Fibroblast of pulmonary artery (primary cell): ENCODE data around the gene THAP7.
A peak's percentile ranks its signal among the peaks of the same experiment; 100 is the strongest.

Source experiments
- DNase-seq: peaks from one replicate; pipeline ENCODE4 v3.0.0-alpha.2; 2010; ENCODE audit warnings: low read depth
- H3K4me3 ChIP-seq: replicated peaks from 2 replicates; pipeline ENCODE4 v1.5.1; 2011; ENCODE audit warnings: low read depth, mild to moderate bottlenecking, control low read depth, low read length, moderate library complexity
- TF ChIP-seq, protein P1 (sequence below): IDR thresholded peaks from 2 replicates; pipeline ENCODE4 v1.5.1; 2011; ENCODE audit warnings: mild to moderate bottlenecking, control low read depth, low read length, inconsistent platforms; ENCODE audit errors: missing control alignments

Gene THAP7

DNA sequence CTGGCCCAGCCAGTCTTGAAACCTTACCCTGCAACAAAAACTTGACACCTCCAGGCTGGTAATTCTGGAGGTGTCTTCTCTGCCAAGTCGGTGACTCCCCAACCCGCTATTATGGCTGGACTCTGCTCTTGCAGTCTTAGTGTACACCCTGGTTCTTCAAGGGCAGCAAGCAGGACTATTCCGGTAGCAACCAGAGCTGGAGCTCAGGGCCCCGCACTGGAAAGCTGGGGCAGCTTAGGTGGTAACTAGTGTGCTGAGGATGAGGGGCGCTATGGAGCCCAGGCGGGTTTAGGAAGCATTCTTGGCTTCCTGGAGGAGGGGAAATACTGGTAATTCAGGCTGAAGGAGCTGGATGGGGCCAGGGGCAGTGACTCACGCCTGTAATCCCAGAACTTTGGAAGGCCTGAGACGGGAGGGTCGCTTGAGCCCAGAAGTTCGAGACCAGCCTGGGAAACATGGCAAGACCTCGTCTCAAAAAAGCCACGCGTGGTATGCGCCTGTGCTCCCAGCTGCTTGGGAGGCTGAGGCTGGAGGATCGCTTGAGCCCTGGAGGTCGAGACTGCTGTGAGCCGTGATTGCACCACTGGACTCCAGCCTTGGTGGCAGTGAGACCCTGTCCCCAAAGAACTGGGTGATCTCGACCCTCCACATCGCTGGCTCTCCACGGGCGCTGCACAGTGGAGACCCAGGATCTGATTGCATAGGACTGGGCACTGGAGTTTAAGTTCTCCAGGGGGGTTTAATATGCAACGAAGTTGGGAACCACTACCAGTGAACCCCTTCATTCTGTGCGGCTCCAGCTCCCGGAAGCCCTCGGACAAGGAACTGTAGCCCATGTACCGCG lies 45.4 kb downstream of the THAP7 start:
- peak; percentile 22 for DNase-seq

DNA sequence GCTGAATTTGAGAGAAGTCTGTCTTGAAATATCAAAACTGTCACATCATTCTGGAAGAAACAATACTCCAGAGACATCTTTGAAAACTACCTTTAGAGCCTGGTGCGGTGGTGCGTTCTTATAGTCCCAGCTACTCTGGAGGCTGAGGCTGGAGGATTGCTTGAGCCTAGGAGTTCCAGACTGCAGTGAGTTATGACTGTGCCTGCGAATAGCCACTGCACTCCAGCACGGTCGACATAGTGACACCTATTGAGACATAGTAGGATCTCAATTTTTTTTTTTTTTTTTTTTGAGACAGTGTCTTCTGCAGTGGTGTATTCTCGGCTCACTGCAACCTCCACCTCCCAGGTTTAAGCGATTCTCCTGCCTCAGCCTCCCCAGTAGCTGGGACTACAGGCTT lies 46.4 kb downstream of the THAP7 start:
- TF ChIP-seq, protein P1, sequence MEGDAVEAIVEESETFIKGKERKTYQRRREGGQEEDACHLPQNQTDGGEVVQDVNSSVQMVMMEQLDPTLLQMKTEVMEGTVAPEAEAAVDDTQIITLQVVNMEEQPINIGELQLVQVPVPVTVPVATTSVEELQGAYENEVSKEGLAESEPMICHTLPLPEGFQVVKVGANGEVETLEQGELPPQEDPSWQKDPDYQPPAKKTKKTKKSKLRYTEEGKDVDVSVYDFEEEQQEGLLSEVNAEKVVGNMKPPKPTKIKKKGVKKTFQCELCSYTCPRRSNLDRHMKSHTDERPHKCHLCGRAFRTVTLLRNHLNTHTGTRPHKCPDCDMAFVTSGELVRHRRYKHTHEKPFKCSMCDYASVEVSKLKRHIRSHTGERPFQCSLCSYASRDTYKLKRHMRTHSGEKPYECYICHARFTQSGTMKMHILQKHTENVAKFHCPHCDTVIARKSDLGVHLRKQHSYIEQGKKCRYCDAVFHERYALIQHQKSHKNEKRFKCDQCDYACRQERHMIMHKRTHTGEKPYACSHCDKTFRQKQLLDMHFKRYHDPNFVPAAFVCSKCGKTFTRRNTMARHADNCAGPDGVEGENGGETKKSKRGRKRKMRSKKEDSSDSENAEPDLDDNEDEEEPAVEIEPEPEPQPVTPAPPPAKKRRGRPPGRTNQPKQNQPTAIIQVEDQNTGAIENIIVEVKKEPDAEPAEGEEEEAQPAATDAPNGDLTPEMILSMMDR, result no peak
- DNase-seq, result no peak
- no peak overlapping the region for H3K4me3 ChIP-seq

More for the DNA sequence above, 45.4 kb downstream of the THAP7 start:
- peak overlapping the region; percentile 67 for H3K4me3 ChIP-seq
- TF ChIP-seq, protein P1, result no peak

DNA sequence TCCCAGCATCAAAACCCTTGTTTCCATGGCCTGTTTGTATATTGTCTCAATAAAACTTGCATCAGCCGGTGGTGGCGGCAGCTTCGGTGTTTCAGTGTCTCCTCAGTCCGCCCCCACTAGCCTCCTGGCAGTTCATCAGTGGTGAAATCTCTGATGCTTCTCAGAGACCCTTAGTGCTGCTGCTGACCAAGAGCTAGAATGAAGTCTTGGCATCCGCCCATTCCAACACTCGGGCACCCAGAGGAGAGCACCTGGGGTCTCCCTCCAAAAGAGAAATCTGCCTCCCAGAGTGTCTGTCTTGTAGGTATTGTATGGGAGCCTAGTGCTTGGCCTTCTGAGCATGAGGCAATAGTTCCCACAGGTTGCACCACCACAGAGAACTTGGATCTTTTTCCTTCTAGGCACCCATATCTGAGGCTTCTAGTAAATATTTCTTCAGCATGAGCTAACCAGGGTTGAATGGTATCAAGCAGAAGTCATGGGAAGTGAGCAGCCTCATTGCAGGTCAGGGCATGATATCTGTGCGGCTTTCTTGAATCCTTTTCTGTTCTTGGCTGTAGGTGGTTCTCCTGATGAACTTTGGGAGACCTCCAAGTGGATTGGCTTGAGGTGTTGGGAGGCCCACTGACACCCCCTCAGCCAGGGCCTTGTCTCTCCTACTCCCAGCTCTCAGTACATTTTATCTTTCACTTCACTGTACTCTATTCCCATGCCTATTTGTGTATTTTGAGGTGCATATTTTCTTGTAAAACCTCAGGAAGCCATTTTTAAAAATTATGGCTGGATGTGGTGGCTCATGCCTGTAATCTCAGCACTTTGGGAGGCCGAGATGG lies 48.0 kb downstream of the THAP7 start:
- no peak overlapping the region for H3K4me3 ChIP-seq
- TF ChIP-seq, protein P1, result no peak
- peak; percentile 75 for DNase-seq

DNA sequence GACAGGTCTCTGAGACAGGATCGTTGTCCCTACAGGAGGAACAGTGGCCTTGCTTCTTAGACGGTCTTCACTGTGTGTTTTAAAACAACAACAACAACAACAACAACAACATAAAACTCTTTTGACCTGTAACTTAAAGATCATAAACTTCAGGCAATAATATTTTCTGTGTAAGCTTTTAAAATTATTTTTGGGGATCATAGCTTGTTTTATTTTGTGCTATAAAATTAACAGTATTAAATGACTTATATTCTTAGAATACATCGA lies 48.6 kb downstream of the THAP7 start:
- DNase-seq, result no peak
- TF ChIP-seq, protein P1, result no peak
- no peak overlapping the region for H3K4me3 ChIP-seq

DNA sequence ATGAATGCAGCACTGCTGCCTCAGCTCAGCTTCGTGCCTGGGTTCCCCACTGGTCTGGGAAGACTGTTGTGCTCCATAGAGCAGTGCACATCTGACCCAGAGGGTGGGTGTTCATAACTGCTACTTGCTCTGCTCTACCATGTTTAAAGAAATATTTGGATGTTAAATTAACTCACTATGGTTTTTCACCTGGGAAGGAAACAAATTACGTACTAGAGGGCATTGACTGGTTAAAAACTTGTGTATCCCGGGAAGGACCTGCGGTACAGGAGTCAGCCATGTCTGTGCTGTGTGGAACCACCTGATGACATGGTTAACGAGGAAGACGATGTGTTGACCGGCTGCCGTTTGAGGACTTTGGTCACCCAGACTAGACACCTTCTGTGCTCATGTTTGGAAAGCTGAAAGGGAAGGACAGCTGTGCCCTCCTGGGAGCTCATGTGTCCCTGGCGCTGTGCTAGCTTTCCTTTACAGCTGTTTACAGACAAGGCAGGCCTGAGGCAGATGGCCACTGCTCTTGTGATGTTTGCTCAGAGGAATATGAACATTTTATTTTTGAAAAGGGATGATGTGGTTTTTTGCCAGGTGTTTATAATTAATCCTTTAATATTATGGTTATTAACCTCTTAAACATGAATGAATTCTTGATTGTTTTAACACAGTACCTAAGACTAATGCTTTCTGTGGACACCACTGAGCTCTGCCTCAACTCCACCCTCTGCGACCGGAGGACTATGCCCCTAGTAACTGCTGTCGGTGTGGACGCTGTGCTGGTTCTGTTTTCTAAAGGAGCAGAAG lies 49.2 kb downstream of the THAP7 start:
- no peak for DNase-seq
- no peak overlapping the region for H3K4me3 ChIP-seq
- TF ChIP-seq, protein P1, result no peak

DNA sequence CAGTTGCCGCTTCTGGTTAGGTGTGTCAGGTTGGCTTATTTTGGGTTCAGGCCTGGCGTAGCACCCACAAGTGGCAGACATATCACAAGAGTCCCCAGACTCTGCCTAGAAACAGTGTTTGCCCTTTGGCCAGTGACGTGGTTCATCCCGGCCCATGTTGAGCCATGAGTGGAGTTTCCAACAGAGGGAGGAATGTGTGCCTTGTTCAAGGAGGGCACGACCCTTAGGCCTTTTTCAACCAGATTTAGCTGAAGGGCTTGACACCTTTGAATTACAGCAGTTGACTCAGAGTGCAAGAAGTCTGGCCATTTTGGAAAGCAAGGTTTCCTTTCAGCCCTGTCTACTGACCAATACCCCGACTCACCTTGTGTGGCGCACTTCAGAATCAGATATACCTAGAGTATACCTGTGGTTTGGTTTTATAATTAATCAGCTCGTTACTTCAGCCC lies 50.0 kb downstream of the THAP7 start:
- no peak overlapping the region for H3K4me3 ChIP-seq
- TF ChIP-seq, protein P1, result no peak
- no peak for DNase-seq
